ENCODE data around the gene PARD3.
"Not testable (repeated sequence)": the region's sequence is repeated elsewhere in the genome, so short reads cannot be mapped to it uniquely, and the experiment has no call there.

PARD3 gene

DNA sequence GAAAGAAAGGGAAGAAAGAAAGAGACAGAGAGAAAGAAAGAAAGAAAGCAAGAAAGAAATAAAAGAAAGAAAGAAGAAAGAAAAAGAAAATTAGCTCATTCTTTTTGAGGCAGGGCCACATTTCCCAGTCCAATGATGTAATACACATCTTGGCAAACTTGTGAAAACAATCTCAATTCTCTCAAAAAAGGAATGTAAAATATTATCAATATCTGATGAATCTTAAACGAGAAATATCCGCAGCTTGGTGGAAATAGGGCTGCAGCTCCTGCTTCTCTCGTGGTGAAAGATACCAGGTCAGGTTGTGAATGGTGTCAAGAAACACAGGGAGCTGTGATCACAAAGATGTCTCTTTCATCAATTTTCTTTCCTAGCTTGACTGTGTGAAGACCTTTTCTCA is 741.0 kb downstream of the PARD3 start:
- H3K27ac ChIP-seq: no peak overlapping the region
- TF ChIP-seq, protein P1, sequence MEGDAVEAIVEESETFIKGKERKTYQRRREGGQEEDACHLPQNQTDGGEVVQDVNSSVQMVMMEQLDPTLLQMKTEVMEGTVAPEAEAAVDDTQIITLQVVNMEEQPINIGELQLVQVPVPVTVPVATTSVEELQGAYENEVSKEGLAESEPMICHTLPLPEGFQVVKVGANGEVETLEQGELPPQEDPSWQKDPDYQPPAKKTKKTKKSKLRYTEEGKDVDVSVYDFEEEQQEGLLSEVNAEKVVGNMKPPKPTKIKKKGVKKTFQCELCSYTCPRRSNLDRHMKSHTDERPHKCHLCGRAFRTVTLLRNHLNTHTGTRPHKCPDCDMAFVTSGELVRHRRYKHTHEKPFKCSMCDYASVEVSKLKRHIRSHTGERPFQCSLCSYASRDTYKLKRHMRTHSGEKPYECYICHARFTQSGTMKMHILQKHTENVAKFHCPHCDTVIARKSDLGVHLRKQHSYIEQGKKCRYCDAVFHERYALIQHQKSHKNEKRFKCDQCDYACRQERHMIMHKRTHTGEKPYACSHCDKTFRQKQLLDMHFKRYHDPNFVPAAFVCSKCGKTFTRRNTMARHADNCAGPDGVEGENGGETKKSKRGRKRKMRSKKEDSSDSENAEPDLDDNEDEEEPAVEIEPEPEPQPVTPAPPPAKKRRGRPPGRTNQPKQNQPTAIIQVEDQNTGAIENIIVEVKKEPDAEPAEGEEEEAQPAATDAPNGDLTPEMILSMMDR (conservative IDR thresholded peaks at IDR 0.05): no peak

DNA sequence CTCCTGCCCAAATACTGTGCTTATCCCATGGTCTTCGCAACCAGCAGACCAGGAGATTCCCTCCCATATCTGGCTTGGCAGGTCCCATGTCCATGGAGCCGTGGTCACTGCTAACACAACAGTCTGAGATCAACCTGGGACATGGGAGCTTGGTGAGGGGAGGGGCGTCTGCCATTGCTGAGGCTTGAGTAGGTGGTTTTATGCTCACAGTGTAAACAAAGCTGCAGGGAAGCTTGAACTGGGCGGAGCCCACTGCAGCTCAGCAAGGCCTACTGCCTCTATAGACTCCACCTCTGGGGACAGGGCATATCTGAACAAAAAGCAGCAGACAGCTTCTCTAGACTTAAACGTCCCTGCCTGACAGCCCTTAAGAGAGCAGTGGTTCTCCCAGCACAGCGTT is 747.4 kb downstream of the PARD3 start:
- H3K27ac ChIP-seq: not testable (repeated sequence)

DNA sequence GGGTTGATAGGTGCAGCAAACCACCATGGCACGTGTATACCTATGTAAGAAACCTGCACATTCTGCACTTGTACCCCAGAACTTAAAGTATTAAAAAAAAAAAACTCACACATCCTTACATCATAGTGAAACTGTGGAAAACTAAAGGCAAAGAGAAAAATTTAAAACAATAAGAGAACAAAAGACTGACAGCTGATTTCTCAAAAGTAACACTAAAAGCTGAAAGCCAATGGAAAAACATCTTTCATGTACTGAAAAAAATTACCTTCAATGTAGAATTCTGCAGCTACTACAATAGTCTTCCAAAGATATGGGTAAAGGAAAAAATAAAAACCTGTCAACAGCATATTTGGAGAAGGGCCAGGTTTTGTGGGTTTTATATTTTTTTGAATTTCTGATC is 751.5 kb downstream of the PARD3 start:
- H3K27ac ChIP-seq: no peak overlapping the region
- TF ChIP-seq, protein P1 (conservative IDR thresholded peaks at IDR 0.05): no peak

DNA sequence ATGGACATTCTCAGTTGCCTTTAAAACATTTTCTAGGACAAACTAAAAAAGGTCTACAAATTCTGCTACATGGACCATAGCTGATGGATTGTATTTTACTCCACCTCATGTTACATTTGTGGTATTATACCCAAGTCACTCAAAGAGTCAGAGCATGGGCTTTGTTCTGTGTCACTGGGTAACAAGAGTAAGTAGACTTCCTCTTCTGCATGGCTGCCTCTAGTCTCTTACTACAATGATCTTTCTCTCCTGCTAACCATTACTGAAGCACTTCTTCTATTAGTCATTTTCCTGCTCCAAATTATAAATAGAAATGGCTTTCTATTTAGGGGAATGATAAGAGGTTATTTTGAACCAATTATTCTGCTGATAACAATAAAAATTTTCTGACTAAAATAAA is 753.3 kb downstream of the PARD3 start:
- no peak overlapping the region for H3K27ac ChIP-seq
- TF ChIP-seq, protein P1 (conservative IDR thresholded peaks at IDR 0.05): no peak
